ENCODE measurements around the gene ZSCAN30. TPM values are rescaled to one million over a fixed set of nuclear protein-coding genes. Genes with fewer than 3 reads are reported as not detected.

Gene ZSCAN30
- total and polyA plus RNA-seq, 9 of the 15 experiments (the other 6 are each of a cell fraction or from before 2014, with no cell fraction given), result 4.6 to 13.6 (median 10.8) TPM

- POLR2A ChIA-PET, result interaction anchor here (0.6 to 1.2 kb wide), 4 partner anchors 18 to 86 kb away, joined by 3 to 4 read pairs (median 3); partner anchors contain the start of genes ZNF397 and ZSCAN30
- in situ Hi-C loops (cut with MboI), result no loop called here
- TF ChIP-seq, protein P1, sequence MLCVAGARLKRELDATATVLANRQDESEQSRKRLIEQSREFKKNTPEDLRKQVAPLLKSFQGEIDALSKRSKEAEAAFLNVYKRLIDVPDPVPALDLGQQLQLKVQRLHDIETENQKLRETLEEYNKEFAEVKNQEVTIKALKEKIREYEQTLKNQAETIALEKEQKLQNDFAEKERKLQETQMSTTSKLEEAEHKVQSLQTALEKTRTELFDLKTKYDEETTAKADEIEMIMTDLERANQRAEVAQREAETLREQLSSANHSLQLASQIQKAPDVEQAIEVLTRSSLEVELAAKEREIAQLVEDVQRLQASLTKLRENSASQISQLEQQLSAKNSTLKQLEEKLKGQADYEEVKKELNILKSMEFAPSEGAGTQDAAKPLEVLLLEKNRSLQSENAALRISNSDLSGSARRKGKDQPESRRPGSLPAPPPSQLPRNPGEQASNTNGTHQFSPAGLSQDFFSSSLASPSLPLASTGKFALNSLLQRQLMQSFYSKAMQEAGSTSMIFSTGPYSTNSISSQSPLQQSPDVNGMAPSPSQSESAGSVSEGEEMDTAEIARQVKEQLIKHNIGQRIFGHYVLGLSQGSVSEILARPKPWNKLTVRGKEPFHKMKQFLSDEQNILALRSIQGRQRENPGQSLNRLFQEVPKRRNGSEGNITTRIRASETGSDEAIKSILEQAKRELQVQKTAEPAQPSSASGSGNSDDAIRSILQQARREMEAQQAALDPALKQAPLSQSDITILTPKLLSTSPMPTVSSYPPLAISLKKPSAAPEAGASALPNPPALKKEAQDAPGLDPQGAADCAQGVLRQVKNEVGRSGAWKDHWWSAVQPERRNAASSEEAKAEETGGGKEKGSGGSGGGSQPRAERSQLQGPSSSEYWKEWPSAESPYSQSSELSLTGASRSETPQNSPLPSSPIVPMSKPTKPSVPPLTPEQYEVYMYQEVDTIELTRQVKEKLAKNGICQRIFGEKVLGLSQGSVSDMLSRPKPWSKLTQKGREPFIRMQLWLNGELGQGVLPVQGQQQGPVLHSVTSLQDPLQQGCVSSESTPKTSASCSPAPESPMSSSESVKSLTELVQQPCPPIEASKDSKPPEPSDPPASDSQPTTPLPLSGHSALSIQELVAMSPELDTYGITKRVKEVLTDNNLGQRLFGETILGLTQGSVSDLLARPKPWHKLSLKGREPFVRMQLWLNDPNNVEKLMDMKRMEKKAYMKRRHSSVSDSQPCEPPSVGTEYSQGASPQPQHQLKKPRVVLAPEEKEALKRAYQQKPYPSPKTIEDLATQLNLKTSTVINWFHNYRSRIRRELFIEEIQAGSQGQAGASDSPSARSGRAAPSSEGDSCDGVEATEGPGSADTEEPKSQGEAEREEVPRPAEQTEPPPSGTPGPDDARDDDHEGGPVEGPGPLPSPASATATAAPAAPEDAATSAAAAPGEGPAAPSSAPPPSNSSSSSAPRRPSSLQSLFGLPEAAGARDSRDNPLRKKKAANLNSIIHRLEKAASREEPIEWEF (CRISPR knock-in tag; IDR thresholded peaks at IDR 0.05), result no peak
- TF ChIP-seq ZNF583 (CRISPR knock-in tag; IDR thresholded peaks at IDR 0.05) (no peak), ETV6 (IDR thresholded peaks at IDR 0.05; ENCODE audit: borderline replicate concordance in 1 of 2, low read depth in 2 of 2, low read length in 1 of 2) (no peak), ETV6 (CRISPR knock-in tag; IDR thresholded peaks at IDR 0.05; ENCODE audit: borderline replicate concordance) (no peak), KLF1 (tag; IDR thresholded peaks at IDR 0.05) (no peak), RAD21 (CRISPR knock-in tag; conservative IDR thresholded peaks at IDR 0.05 in 1 of 2, IDR thresholded peaks at IDR 0.05 in 1 of 2) (0 out of 4 replicates have a peak, but pooled peaks of 1 of the 2 experiments have one; percentile 2), HIVEP1 (CRISPR knock-in tag; IDR thresholded peaks at IDR 0.05) (no peak), MEIS2 (IDR thresholded peaks at IDR 0.05; ENCODE audit: partially characterized antibody) (peak; percentile 44), PBX2 (CRISPR knock-in tag; IDR thresholded peaks at IDR 0.05; ENCODE audit: low read depth) (peak; percentile 80), PBX2 (tag; conservative IDR thresholded peaks at IDR 0.05; ENCODE audit: low read depth) (peak; percentile 82), ZNF212 (CRISPR knock-in tag; IDR thresholded peaks at IDR 0.05) (no peak)
Measured at GRCh38 chr18:35326695-35327387, 36.8 kb upstream of the ZSCAN30 start.

More at GRCh38 chr18:35326695-35327387, 36.8 kb upstream of the ZSCAN30 start:
- Histone ChIP-seq H3K27ac (ENCODE audit: extremely low read depth, low read depth, low read length) (no peak overlapping the region; the same call in 2 of the 3 replicates), H3K4me1 (replicated peaks in 1 of 2; ENCODE audit: control insufficient read depth in 2 of 2, insufficient read depth in 2 of 2, low read length in 2 of 2) (peaks cover 0 to 16% of the 10 kb centered on the region in 2 experiments; a peak in 3 of 5 replicates), H3K27me3 (ENCODE audit: control insufficient read depth in 2 of 2, insufficient read depth in 2 of 2, low read length in 2 of 2) (no peaks in the 10 kb centered on the region), H2AFZ (ENCODE audit: low read depth, low read length) (no peak overlapping the region), H3K9me1 (ENCODE audit: control insufficient read depth, insufficient read depth, low read length) (no peaks in the 10 kb centered on the region), H4K20me1 (replicated peaks; ENCODE audit: control insufficient read depth, insufficient read depth, low read length) (no peaks in the 10 kb centered on the region), H3K79me2 (ENCODE audit: control insufficient read depth, insufficient read depth, low read length) (no peaks in the 10 kb centered on the region), H3K4me2 (ENCODE audit: insufficient read depth, low read length) (no peak overlapping the region), H3K9me3 (replicated peaks; ENCODE audit: control insufficient read depth, insufficient read depth, low read depth, low read length) (no peaks in the 10 kb centered on the region), H3K9ac (ENCODE audit: insufficient read depth in 1 of 2, low read depth in 2 of 2, low read length in 2 of 2) (no peak overlapping the region), H3K4me3 (no peak overlapping the region), H3K36me3 (ENCODE audit: control insufficient read depth, insufficient read depth, low read length) (peaks cover under 1% of the 10 kb centered on the region; the same call in 1 of the 3 replicates)
- FAIRE-seq (no peak), DNase-seq (ENCODE audit: extremely low read depth in 1 of 4, low spot score in 3 of 4) (no peak), ATAC-seq (peak; percentile 82)
- CTCF ChIA-PET (ENCODE audit: low intra/inter-chr PET ratio), result no interaction called here
- 13% methylated on average over 3 of the region's 3 CpGs for WGBS (ENCODE audit: insufficient coverage, low coverage, missing lambda C conversion rate)
- BruUV-seq (replicated peaks), result no TSS peak
- intact Hi-C loops (cut with micrococcal nuclease), result no loop called here

Measured in K562 (cell line).